ENCODE results near the gene FBN1. TPM values are rescaled to one million over a fixed set of nuclear protein-coding genes. Genes with fewer than 3 reads are reported as not detected.

The FBN1 gene
- total and polyA plus RNA-seq, 2 of the 13 experiments (the other 11 are each of a cell fraction or from before 2014, with no cell fraction given), result 1.5 to 3.0 TPM

- in situ Hi-C loops (cut with HindIII; ENCODE audit: extremely low pct_ligation_motif_present, low pct_unique_long_range_greater_than_20kb), result no loop called here
- H3K9me3 ChIP-seq (ENCODE audit: low read length), result no peaks in the 10 kb centered on the region
- H3K79me2 ChIP-seq (ENCODE audit: insufficient read depth, low read length), result no peaks in the 10 kb centered on the region
- H2AFZ ChIP-seq (ENCODE audit: low read length), result no peak overlapping the region
- FAIRE-seq (no peak), ATAC-seq (no peak), DNase-seq (ENCODE audit: low spot score) (no peak)
- no peak overlapping the region for H3K9ac ChIP-seq (ENCODE audit: insufficient read depth, low read depth, low read length)
- 33% methylated on average over 4 of the region's 4 CpGs for WGBS (ENCODE audit: low lambda C conversion rate)
- no peak overlapping the region for H3K27ac ChIP-seq (ENCODE audit: extremely low read length, insufficient read depth, low read length)
- ChIA-PET CTCF (ENCODE audit: low intra/inter-chr PET ratio, low total read pairs) (no interaction called here), POLR2A (no interaction called here)
- TF ChIP-seq FOSL2 (CRISPR knock-in tag; IDR thresholded peaks at IDR 0.05) (no peak), TRAFD1 (CRISPR knock-in tag; IDR thresholded peaks at IDR 0.05; ENCODE audit: borderline replicate concordance) (no peak), ELF3 (CRISPR knock-in tag; IDR thresholded peaks at IDR 0.05) (no peak), GATAD1 (CRISPR knock-in tag; IDR thresholded peaks at IDR 0.05) (no peak), FLYWCH1 (CRISPR knock-in tag; IDR thresholded peaks at IDR 0.05) (no peak), TEAD2 (CRISPR knock-in tag; IDR thresholded peaks at IDR 0.05) (no peak), MBD4 (IDR thresholded peaks at IDR 0.05; ENCODE audit: borderline replicate concordance, low read length) (no peak), ZNF232 (CRISPR knock-in tag; IDR thresholded peaks at IDR 0.05; ENCODE audit: borderline replicate concordance) (no peak), MATR3 (CRISPR knock-in tag; IDR thresholded peaks at IDR 0.05) (no peak), KLF11 (CRISPR knock-in tag; IDR thresholded peaks at IDR 0.05) (no peak), ELF4 (CRISPR knock-in tag; IDR thresholded peaks at IDR 0.05; ENCODE audit: borderline replicate concordance) (no peak), ZNF652 (CRISPR knock-in tag; IDR thresholded peaks at IDR 0.05; ENCODE audit: borderline replicate concordance, low read depth) (no peak), ARID5B (CRISPR knock-in tag; IDR thresholded peaks at IDR 0.05) (no peak), BRF2 (CRISPR knock-in tag; IDR thresholded peaks at IDR 0.05) (no peak), MYC (CRISPR knock-in tag; IDR thresholded peaks at IDR 0.05; ENCODE audit: borderline replicate concordance) (no peak), SP5 (CRISPR knock-in tag; IDR thresholded peaks at IDR 0.05; ENCODE audit: borderline replicate concordance, low read depth) (no peak), MYPOP (CRISPR knock-in tag; IDR thresholded peaks at IDR 0.05) (no peak), SYNCRIP (IDR thresholded peaks at IDR 0.05; ENCODE audit: insufficient read depth, low read depth, low read length) (no peak), RFXAP (CRISPR knock-in tag; IDR thresholded peaks at IDR 0.05; ENCODE audit: borderline replicate concordance) (no peak), ZNF274 (CRISPR knock-in tag; IDR thresholded peaks at IDR 0.05) (no peak)
- H3K4me2 ChIP-seq (ENCODE audit: low read depth, low read length), result no peak overlapping the region
- no peaks in the 10 kb centered on the region for H3K27me3 ChIP-seq (ENCODE audit: control insufficient read depth in 1 of 2, insufficient read depth in 2 of 2, low read length in 2 of 2)
- no peak overlapping the region for H3K4me3 ChIP-seq (replicated peaks in 1 of 3; ENCODE audit: insufficient read depth in 1 of 3, low read depth in 2 of 3, low read length in 3 of 3)
- BruUV-seq (replicated peaks), result no TSS peak
- H3K4me1 ChIP-seq (ENCODE audit: insufficient read depth, low read length), result no peaks in the 10 kb centered on the region
- no peaks in the 10 kb centered on the region for H3K36me3 ChIP-seq (replicated peaks in 1 of 2; ENCODE audit: control insufficient read depth in 1 of 2, insufficient read depth in 2 of 2, low read length in 2 of 2)
- no peaks in the 10 kb centered on the region for H4K20me1 ChIP-seq (ENCODE audit: insufficient read depth, low read length)
- intact Hi-C loops (cut with micrococcal nuclease; ENCODE audit: unreplicated experiment), result no loop called here
Measured at GRCh38 chr15:48564690-48565089, 80.8 kb downstream of the FBN1 start.
